Measurements from ENCODE around the gene C3orf20. TPM values are rescaled to one million over a fixed set of nuclear protein-coding genes. Genes with fewer than 3 reads are reported as not detected.
"Not testable (repeated sequence)": the region's sequence is repeated elsewhere in the genome, so short reads cannot be mapped to it uniquely, and the experiment has no call there.

The C3orf20 gene
- total RNA-seq, 2 donors from 2014 or later: 0.21 TPM; not detected in 1

DNA sequence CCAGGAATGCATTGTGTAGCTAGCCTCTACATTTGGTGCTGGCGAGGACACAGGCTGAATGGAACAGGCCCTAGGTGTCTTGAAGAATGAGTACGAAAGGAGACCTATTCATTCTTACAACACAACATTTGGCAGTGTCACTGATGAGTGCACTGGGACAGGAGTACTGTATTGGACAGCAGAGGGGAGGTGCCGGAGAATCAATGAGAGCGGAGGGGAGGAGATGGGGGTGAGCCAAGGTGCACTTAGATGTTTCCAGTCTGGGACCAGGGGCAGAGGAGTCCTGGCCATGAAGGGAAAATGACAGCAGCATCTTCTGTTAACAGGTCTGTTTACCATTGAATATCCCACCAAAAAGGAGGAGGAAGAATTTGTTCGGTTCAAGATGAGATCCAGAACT lies 53.2 kb downstream of the C3orf20 start:
- ATAC-seq (no peak), DNase-seq (no peak)
- intact Hi-C loops (cut with DNase I, micrococcal nuclease): no loop called here

DNA sequence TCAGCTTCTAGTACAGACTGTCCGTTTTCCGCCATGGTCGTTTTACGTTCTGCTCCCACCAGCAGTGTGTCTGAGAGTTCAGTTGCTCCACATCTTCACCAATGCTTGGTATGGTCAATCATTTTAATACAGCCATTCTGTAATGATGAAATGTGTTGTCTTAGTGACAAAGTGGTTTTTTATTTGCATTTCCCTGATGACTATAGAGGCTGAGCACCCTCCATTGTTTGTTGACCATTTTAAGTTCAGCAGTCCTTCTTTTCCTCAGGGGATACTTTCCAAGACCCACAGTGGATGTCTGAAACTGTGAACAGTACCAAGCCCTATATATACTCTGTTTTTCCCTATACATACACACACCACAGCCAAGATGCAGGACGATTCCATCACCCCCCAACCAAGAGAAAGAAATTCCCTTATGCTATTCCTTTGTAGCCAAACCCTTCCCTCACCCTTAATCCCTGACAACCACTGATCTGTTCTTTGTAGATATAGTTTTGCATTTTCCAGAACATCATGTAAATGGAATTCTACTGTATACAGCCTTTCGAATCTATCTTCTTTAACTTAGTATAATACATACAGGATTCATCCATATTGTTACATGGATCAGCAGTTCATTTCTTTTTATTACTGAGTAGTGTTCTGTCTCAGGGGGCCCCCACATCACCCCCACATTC lies 55.9 kb downstream of the C3orf20 start:
- ATAC-seq: no peak
- no peak for DNase-seq

DNA sequence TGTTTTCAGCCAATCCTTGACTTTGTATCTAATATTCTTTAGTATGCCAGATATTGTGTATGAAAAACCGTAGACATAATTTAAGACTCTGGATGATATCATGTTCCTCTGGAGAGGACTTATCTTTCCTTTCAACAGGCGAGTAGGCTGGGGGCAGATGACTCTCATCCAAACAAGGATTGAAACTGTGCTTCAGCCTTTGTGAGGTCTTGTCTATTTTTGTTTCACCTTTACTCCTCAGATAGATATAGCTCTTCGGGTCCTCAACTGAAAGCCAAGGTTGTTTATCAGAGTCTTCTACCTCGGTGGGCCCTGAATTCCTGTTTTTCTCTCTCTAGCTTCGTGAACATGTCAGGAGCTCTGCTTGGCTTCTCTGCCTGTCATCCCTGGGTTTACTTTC lies 66.0 kb downstream of the C3orf20 start:
- intact Hi-C loops (cut with DNase I, micrococcal nuclease): no loop called here
- ATAC-seq (no peak), DNase-seq (no peak)

More for the DNA sequence above, 55.9 kb downstream of the C3orf20 start:
- intact Hi-C loops (cut with DNase I, micrococcal nuclease): no loop called here

DNA sequence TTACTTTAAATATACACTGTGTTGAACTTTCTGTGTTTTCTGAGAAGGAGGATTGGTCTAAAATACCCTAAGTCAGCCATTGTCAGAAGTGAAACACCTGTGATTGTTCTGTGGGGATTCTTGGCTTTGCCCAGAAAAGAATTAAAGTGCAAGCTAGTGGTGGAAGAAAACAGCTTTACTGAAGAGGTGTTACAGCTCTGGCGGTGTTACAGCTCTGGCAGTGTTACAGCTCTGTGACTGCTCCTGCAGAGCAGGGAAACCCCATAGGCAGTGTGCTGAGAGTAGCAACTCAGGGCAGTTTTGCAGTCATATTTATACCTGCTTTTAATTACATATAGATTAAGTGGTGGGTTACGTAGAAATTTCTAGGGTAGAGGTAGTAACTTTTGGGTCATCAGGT lies 66.6 kb downstream of the C3orf20 start:
- no peak for ATAC-seq
- intact Hi-C loops (cut with DNase I, micrococcal nuclease): no loop called here
- DNase-seq: no peak

DNA sequence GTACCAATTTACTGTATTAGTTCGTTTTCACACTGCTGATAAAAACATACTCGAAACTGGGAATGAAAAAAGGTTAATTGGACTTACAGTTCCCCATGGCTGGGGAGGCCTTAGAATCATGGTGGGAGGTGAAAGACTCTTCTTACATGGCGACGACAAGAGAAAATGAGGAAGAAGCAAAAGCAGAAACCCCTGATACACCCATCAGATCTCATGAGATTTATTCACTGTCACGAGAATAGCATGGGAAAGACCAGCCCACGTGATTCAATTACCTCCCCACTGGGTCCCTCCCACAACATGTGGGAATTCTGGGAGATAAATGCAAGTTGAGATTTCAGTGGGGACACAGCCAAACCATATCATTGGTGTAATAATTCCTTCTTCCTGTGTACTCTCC lies 69.6 kb downstream of the C3orf20 start:
- intact Hi-C loops (cut with DNase I, micrococcal nuclease): no loop called here

DNA sequence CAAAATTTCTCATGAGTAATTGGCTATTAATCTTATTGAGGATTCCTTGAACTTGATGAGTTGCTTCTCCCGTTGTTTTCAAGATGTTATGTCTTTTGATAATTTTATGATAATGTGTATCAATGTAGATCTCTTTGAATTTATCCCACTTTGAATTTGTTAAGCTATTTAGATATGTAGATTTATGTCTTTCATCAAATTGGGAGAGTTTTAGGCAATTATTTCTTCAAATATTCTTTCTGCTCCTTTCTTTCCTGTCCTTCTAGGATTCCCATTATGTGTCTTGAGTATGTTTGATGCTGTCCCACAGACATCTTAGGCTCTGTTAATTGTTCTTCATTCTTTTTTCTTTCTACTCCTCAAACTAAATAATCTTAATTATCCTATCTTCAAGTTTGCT lies 75.7 kb downstream of the C3orf20 start:
- intact Hi-C loops (cut with DNase I, micrococcal nuclease): no loop called here
- ATAC-seq (no peak), DNase-seq (no peak)

More for the DNA sequence above, 69.6 kb downstream of the C3orf20 start:
- ATAC-seq (no peak), DNase-seq (no peak)

DNA sequence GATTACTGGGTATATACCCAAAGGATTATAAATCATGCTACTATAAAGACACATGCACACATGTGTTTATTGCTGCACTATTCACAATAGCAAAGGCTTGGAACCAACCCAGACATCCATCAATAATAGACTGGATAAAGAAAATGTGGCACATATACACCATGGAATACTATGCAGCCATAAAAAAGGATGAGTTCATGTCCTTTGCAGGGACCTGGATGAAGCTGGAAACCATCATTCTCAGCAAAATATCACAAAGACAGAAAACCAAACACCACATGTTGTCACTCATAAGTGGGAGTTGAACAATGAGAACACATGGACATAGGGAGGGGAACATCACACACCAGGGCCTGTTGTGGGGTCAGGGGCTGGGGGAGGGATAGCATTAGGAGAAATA lies 78.0 kb downstream of the C3orf20 start:
- intact Hi-C loops (cut with DNase I, micrococcal nuclease); DNase-seq; ATAC-seq: not testable (repeated sequence)

DNA sequence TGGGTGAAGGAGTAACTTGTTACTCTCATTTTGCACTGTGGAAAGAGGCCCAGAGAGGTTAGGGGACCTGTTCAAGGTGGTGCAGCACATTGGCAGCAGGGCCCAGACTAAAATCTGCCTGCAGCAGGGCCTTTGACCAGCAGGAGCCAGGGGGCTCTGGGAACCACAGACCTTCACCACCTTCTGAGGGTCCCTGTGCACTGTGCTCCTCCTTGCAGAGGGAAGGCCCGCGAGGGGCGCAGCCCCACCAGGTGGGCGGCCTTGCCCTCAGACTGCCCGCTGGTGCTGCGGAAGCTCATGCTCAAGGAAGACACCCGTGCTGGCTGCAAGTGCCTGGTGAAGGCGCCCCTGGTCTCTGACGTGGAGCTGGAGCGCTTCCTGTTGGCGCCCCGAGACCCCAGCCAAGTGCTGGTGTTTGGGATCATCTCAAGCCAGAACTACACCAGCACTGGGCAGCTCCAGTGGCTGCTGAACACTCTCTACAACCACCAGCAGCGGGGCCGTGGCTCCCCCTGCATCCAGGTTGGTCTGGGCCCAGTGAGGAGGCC lies 82.3 kb downstream of the C3orf20 start:
- DNase-seq (no peak), ATAC-seq (no peak)
- intact Hi-C loops (cut with DNase I, micrococcal nuclease): no loop called here

DNA sequence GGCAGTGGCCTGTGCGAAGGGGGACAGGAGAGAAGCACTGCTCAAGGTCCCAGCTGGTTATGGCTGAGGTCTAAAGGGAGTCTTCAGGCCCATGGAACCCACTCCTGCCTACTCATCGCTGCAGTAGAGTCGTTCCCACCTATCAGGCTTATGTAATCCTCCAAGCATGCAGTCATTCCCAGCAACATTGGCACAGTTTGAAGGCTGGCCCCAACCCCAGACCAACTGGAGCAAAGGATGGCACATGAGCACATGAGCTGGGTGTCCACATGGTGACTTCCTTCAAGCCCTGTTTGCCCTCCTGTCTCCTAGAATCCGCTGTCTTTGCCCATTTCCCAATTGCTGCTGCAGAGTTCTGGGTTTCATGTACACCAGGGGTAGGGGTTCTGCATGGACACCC lies 83.4 kb downstream of the C3orf20 start:
- DNase-seq: no peak
- intact Hi-C loops (cut with DNase I, micrococcal nuclease): no loop called here
- no peak for ATAC-seq

DNA sequence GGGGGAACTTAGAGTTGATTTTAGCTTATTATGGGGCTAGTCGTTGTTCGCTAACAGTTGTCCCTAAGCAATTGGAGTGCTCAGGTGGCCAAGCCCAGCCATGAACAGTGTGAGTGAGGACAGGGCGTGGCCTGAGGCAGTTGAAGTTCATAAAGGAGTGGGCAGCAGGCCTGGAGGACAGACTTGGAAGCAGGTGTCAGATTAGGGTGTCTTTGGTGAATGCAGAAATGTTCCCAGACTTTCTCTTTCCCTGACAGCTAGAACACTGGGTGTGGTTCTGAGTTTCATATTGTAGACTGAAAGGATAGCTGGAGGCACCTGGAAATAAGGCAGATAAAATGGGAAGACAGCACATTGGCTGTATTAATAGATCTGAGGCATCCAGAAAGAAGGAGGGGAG lies 84.0 kb downstream of the C3orf20 start:
- DNase-seq (no peak), ATAC-seq (peak; percentile 72)
- intact Hi-C loops (cut with DNase I, micrococcal nuclease): no loop called here

DNA sequence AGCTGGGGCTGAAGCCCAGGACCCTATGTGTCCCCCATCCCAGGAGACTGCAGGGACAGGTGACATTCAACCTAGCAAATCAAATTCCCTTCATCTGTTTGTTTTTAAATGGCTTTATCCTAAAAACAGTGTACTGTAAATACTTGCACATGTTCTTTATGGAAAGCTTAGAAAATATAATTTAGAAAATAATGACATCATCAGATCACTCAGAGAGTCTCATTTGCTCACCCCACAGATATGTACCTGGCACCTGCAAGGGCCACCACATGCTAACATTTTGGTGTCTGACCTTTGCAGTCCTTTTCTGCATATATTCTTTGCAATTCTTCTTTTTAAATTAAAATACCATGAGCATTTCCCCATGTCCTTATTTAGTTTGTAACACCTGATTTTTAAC lies 85.2 kb downstream of the C3orf20 start:
- DNase-seq (no peak), ATAC-seq (no peak)
- intact Hi-C loops (cut with DNase I, micrococcal nuclease): no loop called here

DNA sequence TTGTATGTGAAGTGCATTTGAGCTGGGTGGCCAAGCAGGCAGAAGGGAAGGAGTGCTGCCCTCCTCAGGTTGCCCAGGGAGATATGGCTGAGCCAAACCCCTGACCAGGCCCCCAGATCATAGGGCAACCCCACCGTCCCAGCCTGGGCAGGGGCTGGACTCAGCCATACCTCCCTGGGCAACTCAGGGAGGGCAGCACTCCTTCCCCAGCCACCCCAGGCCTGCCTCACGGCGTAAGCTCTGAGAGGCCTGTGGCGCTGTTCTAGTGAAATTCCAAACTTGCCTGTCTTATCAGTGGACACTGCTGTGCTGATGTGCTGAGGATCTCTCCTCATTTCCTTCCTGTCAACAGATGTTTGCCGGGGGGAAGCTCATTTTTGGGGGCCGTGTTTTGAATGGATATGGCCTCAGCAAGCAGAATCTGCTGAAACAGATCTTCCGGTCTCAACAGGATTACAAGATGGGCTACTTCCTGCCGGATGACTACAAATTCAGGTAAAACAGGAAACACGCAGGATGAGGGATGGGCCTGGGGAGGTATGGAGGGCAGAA lies 86.3 kb downstream of the C3orf20 start:
- intact Hi-C loops (cut with DNase I, micrococcal nuclease): no loop called here
- ATAC-seq (no peak), DNase-seq (no peak)

DNA sequence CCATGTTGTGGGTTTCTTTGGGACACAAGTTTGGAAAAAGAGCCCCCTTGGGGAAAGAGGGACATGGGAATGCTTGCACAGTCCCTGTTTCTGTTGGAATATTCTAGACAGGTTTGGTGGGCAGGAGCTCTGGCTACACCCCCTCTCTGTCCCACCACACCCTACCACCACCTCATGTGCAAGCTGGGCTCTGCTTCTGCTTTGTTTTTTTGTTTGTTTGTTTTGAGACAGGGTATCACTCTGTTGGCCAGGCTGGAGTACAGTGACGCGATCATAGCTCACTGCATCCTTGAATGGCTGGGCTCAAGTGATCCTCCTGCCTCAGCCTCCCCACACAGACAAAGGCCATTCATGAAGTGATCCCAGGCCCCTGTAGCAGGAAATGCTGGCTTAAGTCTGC lies 86.9 kb downstream of the C3orf20 start:
- ATAC-seq (no peak), DNase-seq (no peak)
- intact Hi-C loops (cut with DNase I, micrococcal nuclease): no loop called here

DNA sequence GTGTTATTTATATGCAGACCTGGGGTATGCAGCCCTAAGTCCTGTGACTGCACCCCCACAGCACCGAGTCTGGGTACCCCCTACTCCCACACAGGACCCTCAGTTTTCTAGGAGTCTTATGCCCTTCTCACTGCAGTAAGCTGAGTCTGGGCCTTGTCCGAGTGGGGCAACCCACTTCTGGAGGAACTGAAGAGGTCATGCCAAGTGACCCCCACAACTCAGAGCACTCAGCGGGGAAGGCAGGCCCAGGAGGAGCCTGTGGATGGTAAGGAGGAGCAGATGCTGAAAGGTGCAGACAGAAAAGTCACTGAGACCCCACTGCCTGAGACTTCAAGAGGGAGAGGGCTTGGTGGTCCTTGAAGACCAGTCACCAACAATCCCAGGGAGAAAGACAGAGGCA lies 87.8 kb downstream of the C3orf20 start:
- intact Hi-C loops (cut with DNase I, micrococcal nuclease): no loop called here
- DNase-seq (no peak), ATAC-seq (no peak)

DNA sequence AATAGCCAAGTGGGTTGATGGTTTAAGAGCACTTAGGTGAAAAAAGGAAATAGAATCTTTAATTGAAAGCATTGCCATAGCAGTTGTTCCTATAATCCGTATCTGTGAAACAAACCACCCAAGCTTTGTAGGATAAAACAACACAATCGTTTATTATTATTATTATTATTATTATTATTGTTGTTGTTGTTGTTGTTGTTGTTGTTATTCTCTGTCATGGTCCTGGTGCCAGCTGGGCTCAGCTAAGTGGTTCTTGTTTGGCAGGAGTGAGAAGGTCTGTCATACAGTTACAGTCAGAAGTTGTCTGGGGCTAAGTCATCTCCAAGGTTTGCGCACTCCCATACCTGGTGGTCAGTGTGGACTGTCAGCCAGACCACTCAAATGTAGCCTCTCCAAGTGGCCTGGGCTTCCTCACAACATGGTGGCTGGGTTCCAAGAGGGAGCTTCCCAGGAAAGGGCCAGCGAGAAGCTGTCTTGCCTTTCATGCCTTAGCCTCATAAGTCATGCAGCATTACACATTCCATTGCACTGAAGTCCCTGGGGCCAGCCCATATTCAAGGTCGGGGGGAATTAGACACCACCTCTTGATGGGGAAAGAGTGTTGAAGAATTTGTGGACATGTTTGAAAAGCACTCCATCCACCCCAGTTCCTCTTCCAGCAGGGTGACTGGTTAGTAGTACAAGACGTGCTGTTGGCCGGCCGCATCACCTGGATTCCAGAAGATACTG lies 89.6 kb downstream of the C3orf20 start:
- intact Hi-C loops (cut with DNase I, micrococcal nuclease): no loop called here
- ATAC-seq (no peak), DNase-seq (no peak)

DNA sequence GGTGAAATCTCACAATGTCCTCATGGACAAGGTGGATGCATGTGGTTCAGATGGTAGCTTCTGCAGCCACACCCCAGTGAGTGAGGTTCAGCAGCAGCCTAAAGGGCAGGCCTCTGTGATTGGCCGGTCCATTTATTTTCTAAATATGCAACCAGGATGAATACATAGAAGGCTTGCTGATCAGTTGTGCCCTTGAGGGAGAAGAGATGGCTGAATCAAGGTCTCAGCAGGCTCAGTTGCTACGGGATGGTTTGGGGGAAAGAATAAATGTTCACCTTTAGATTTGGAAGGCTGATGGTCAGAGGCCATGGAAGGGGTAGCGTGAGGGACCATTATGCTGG lies 90.1 kb downstream of the C3orf20 start:
- intact Hi-C loops (cut with DNase I, micrococcal nuclease): no loop called here
- DNase-seq (no peak), ATAC-seq (no peak)

DNA sequence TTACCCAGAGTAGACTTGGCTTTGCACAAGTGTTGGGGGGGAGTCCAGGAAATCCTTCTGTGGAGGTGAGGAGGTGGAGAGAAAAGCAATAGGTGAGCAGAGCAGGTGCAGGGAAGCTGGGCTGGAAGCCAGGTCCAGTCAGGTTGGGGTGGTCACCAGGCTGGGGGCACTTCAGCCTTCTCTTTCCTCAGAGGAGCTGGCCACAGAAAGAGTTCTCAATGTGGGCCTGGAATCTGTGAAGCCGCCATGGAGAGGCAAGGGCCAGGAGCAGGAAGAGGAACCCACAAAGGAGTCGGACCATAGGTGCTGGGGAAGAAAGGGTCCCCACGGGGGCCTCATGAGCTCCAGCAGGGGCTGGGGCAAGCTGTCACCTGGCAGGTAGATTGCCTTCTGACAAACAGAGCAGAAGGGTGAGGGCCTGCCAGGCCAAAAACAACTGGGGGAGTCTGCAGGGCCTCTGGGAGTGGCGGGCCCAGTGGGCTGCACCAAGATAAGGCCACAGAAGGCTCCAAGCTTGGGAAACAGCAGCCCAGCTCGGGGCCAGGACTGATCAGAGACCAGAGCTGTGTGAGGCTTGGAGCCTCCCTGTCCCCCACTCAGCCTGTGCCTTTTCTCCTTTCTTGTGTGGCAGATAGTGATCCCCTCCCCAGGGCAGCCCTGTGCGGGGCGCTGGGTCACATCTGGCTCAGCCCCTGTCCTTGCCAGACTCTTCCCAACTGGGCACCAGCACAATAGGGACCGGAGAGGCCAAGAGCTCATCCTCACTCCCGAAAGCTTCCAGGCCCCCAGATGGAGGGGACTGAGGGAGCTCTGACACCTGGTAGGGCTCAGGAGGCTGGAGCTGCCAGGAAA lies 90.9 kb downstream of the C3orf20 start:
- ATAC-seq (no peak), DNase-seq (no peak)
- intact Hi-C loops (cut with DNase I, micrococcal nuclease): no loop called here

DNA sequence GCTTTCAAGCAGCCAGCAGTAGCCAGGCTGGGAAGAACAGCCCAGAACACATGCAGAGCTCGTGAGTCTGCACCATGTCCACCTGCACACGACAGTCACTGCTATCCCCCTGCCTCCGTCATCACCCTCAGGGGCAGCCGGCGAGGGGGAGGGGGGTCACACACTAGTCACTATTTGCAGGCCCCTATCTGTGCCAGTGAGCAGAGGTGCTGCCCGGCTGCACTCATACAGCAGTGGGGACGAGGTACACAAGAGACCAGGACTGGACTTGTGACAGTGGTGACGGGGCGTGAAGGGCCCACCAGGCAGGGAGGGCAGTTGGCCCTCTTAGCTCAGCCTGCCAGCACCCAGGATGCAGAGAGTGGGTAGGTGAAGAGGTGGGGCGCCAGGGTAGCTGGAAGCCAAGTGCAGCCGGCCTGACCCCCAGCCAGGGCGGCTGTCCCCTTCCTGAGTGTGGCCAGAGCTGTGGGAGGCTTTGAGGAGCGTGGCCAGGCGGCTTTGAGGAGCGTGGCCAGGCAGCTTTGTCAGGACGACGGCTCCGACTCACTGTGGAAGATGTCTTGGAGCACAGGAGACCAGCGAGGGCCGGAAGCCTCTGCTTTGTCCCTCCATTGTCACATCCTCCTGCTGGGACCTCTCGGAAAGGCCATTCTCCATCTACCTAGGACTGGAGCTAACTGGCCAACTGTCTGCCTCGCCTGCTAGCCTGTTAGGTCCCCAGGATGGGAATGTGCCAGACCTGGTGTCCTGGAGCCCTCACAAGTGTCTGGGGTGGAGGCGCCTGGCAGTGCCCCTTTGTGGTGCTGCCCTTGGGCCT lies 91.7 kb downstream of the C3orf20 start:
- DNase-seq (no peak), ATAC-seq (no peak)
- intact Hi-C loops (cut with DNase I, micrococcal nuclease): no loop called here

All from left colon (tissue), 2 donors.